Hippocampal formation (tissue), 2 donors: ENCODE measurements around the gene AKR1D1.
"Not testable (repeated sequence)": the region's sequence is repeated elsewhere in the genome, so short reads cannot be mapped to it uniquely, and the experiment has no call there.

ENCODE experiments used
- DNase-seq, 2 donors: peaks; one replicate each; lab custom pipeline; 2025; lab: John Stamatoyannopoulos, UW

AKR1D1 gene, protein sequence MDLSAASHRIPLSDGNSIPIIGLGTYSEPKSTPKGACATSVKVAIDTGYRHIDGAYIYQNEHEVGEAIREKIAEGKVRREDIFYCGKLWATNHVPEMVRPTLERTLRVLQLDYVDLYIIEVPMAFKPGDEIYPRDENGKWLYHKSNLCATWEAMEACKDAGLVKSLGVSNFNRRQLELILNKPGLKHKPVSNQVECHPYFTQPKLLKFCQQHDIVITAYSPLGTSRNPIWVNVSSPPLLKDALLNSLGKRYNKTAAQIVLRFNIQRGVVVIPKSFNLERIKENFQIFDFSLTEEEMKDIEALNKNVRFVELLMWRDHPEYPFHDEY

DNA sequence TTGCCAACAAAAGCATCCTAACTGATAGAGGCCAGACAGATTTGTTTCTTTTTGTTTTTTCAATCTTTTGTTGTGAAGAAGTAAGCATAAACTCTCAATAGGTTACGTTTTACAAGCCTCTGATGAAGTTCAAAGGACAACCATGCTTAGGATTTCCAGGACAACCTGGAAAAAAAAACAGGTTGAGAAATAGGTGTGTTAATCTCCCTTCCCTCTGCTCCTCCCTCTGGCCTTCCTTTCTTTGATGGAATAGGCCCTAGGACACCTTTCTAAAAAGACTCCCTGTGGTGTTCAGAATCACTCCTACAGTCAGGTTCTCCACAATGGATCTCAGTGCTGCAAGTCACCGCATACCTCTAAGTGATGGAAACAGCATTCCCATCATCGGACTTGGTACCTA is at the start of gene AKR1D1:
TSS of gene AKR1D1 (plus strand) at position 264 of the 400 bp plus-strand sequence. CDS start at position 324, 60 bp downstream.
- DNase-seq: no peak

DNA sequence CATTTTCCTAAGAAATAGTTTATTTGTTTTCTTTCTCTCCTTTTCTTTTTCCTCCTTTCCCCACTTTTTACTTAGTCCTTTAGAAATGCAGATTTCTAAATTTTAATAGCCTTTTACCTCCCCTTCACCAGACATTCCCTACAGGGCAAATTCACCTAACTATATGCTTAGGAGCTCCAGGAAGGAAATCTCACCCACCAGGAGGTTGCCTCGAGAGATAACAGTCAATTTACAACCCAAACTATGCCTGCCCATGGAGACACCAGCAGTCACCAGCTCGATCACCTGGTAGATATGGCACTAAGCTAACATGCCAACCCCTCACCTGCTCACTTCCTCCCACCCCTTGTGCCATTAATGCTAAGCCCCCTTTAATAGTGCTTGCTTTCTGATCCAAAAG is 49.2 kb upstream of the AKR1D1 start:
- no peak for DNase-seq

DNA sequence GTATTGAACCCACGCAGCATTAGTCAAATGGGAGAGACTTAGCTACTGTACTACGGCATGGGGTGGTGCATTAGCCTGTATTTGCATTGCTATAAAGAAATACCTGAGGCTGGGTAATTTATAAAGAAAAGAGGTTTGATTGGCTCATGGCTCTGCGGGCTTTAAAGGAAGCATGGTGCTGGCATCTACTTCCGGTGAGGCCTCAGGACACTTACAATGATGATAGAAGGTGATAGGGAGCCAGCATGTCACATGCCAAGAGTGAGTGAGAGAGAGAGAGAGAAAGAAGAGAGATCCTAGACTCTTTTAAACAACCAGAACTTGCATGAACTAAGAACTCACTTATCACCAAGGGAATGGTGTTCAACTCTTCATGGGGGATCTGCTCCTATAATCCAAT is 47.1 kb upstream of the AKR1D1 start:
- DNase-seq: no peak

DNA sequence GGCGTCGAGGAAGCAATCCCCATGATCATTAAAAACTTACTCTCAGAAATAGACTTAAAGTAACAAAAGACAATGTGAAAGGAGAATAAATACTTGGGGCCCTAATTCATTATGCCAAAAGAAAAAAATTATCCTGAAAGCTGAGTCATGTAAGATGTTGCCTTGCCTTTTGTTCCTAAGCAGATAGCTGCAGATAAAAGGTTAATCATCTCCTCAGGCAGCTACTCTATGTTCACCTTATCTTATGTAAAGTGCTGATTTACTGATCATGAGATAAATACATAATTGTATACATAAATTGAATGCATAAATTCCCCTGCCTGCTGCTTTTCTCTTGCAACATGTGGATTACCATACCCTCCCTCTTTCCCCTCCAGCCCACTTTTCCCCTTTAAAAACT is 46.3 kb upstream of the AKR1D1 start:
- no peak for DNase-seq

DNA sequence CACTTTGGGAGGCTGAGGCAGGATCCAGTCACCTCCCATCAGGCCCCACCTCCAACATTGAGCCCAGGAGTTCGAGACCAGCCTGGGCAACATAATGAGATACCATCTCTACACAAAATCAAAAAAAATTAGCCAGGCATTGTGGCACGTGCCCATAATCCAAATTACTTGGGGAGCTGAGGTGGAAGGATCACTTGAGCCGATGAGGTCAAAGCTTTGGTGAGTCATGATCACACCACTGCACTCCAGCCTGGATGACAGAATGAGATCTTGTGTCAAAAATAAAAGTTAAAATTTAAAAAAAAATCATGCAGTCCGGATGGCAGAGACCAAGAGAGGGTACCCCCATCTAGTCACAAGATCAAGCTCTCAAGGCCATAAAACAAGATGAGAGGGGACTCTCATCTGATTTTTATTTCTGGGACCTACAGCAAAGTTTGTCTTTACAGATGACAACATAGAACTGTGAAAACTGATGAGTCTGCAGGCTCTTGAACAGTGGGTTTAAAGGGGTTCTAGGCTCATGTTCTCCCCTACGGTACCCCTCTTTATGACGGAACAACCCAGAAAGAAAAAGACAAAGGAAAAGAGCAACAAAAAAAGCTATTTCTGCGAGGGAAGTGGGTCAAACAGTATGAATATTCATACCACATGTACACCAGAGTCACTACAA is 45.4 kb upstream of the AKR1D1 start:
- no peak for DNase-seq

DNA sequence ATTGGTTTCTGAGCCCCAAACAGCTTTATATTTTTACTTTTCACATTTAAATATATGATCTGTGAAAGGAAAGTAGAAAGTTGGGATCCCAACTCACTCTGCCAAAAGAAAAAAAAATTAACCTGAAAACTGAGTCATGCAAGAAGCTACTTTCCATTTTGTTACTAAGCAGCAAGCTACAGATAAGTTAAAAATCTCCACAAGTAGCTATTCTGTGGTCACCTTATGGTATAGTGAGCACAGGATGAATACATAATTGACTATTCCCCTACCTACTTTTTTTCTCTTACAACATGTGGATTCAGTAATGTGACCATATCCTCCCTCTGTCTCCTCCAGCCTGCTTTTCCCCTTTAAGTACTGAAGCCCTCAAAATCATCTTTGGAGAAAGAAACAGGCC is 44.1 kb upstream of the AKR1D1 start:
- DNase-seq: peak in 1 of 2 donors; percentile 6

DNA sequence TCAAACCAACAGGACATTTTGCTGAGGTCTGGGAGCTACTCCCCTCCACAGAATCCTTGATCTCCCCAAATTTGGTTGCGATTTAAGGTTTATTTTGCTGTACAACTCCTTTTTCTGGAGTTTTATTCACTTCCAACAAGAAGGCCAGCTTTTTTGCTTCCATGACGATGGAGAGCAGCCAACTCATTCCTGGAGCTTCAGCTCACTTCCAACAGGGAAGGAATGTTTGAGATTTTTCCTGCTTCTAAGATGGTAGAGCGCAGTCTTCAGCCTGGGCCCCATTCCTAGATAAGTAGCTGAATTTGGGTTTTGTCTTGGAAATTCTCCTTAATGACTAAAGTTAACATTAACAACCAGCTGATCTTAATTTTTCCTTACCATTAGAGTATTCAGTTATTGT is 43.5 kb upstream of the AKR1D1 start:
- no peak for DNase-seq

DNA sequence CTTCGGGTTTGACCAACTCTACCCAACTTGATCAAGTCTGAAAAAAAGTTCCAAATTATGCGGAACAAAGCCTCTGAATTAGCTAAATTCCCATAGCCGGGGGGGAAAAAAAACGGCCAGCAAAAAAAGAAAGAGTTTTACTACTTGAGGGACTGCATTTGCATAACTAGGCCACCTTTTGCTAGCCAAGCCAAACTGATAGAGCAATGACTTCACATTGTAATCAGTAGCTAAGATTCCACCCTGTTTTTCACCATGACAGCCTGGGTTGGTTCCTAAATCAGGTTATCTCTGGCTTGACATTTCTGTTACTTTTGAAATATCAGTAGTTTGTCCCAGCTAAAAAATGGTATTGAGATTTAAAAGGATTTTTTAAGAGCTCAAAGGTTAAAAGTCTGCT is 43.0 kb upstream of the AKR1D1 start:
- no peak for DNase-seq

DNA sequence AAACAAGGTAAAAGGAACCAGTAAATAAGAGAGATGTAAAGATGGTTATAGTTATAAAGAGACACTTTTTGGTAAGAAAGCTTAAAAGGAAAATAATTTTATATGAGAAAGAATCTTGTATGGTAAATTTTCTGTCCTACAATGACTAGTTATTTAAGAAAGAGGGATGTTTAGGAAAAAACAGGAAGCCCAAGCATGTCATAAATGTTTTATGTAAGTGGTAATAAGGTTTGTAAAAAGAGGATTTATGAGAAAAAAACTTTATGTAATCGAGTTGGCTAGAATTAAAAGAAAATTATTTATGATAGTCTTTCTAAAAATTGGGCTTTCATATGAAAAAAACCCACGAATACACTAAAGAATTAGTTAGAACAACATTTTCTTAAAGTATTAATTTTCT is 40.1 kb upstream of the AKR1D1 start:
- no peak for DNase-seq

DNA sequence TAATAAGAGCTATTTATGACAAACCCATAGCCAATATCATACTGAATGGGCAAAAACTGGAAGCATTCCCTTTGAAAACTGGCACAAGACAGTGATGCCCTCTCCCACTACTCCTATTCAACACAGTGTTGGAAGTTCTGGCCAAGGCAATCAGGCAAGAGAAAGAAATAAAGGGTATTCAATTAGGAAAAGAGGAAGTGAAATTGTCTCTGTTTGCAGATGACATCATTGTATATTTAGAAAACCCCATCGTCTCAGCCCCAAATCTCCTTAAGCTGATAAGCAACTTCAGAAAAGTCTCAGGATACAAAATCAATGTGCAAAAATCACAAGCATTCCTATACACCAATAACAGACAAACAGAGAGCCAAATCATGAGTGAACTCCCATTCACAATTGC is 36.2 kb upstream of the AKR1D1 start:
- not testable (repeated sequence) for DNase-seq

DNA sequence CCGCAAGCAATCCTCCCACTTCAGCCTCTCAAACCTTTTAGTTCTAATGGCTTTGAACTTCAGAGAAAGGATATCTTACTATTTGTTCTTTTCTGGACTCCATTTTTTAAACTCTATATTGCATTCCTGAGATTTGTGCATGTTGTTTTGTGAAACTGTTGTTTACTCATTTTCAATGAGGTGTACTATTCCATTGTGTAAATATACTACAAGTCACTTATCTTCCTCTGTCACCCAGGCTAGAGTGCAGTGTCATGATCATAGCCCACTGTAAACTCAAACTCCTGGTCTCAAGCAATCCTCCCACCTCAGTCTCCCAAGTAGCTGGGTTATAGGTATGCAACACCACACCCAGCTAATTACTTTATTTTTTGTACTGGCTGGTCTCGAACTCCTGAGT is 31.4 kb upstream of the AKR1D1 start:
- no peak for DNase-seq

DNA sequence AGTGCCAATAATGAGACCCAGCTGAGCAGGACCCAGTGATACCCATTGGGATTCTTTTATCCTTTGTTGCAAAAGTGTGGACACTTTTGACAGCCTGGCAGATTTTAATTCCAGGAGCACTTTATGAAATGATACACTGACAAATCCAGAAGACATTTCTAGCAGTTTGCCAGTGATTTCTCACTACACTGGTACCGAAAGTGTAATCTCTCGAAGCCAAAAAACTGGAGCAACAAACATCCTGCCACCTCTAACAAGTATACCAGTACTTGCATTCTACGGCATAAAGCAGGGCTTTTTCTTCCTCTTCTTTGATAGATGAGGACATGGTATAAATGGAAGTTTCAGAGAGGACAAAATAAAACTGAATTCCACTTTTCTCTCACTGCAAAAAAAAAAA is 28.4 kb upstream of the AKR1D1 start:
- DNase-seq: no peak

DNA sequence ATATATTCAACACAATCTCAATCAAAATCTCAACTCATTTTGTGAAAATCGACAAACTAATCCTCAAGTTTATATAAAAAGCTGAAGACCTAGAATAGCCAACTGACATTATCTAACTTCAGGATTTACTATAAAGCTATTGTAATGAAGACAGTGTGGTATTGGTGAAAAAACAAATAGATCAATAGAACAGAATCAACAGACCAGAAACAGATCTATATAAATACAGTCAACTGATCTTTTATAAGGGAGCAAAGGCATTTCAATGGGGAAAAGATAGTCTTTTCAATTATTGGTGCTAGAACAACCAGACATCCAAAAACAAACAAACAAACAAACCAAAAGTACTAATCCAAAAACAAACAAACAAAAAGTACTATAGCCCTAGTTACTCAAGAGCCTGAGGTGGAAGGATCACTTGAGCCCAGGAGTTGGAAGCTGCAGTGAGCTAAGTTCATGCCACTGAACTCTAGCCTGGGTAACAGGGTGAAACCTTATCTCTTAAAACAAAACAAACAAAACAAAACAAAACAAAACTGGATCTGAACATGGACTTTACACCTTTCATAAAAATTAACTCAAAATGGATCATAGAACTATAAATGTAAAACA is 26.6 kb upstream of the AKR1D1 start:
- DNase-seq: no peak

DNA sequence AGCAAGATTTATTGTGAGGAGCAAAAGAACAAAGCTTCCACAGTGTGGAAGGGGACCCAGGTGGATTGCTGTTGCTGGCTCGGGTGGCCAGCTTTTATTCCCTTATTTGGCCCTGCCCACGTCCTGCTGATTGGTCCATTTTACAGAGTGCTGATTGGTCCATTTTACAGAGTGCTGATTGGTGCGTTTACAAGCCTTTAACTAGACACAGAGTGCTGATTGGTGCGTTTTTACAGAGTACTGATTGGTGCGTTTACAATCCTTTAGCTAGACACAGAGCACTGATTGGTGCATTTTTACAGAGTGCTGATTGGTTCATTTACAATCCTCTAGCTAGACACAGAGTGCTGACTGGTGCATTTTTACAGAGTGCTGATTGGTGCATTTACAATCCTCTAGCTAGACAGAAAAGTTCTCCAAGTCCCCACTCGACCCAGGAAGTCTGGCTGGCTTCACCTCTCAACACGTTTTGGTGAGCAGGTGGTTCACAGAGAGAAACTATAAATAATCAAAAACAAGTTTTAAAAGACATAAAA is 24.5 kb upstream of the AKR1D1 start:
- not testable (repeated sequence) for DNase-seq

DNA sequence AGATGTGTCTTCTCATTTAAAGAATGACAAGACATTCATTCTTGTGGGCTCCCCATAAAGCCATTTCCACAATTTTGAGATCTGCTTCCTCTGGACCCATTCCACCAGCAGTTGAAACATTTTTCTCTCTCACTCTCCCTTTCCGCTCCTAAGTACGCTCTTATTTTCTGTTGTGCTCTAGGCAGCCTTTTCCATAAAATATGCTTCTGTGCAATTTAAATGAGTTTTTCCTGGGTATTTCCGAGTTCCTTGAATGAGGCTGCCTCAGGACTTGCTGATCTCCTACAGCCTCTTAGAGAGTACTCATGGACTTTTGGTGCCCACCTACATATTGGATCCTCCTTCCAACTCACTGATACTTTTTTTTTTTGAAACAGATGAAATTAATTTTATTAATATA is 23.6 kb upstream of the AKR1D1 start:
- DNase-seq: no peak

DNA sequence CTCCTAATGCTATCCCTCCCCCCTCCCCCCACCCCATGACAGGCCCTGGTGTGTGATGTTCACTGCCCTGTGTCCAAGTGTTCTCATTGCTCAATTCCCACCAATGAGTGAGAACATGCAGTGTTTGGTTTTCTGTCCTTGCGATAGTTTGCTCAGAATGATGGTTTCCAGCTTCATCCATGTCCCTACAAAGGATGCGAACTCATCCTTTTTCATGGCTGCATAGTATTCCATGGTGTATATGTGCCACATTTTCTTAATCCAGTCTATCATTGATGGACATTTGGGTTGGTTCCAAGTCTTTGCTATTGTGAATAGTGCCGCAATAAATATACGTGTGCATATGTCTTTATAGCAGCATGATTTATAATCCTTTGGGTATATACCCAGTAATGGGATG is 20.6 kb upstream of the AKR1D1 start:
- DNase-seq: not testable (repeated sequence)

DNA sequence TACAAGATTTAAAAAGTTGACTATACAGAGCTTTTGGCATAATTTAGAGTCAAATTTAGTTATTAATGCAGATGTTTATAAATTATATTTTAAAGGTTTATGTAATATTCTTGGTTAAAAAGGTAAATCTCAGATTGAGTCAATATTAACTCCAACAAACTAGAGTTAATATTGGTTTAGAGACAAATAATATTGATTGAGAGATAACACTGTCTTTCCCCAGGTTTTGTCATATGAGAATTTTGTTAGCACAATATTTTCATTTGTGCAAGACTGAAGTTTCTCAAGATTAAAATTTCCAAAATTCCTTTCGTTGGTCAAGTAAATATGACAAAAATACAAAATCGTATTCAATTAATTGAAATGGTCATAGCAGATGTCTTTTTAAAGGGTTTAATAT is 12.9 kb upstream of the AKR1D1 start:
- DNase-seq: no peak

DNA sequence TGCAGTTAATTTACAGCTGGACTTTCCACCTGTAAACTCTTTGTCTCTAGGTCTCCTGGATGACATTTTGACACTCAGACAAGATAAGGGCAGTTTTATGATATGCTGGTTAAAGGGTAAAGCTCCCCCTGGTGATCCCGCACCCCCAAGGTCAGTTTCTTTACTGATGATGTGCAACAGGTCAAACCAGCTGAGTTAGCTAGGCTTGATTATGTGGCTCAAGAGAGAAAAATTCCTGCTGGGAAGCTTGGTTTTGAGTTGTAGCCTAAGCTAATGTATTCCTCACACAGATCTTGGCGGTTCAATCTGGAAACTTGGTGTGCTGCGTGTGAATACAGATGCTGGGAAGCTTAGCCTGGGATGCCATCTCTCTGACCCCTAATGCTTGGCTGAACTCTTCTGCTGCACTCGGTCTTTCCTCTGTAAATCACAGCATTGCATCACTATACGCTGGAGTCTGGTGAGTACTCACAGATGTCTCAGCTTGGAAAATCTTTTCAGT is 11.4 kb upstream of the AKR1D1 start:
- DNase-seq: no peak

DNA sequence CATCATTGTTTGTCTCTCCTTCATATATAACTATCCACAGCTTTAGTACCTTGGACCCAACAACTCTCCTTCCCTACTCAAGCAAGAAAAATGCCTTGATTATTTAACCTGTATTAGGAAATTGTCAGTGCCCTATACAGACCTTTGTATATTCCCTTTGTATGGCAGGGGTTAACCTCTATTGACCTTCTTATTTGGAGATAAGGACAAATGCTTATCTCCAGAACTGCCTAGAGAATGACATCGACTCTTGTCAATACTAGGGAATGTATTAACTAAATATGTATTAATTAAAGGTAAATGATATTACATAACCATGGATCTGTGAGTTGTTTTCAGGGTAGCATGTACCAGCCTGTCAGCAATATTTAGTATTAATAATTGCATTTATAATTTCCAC is 10.4 kb upstream of the AKR1D1 start:
- DNase-seq: no peak

DNA sequence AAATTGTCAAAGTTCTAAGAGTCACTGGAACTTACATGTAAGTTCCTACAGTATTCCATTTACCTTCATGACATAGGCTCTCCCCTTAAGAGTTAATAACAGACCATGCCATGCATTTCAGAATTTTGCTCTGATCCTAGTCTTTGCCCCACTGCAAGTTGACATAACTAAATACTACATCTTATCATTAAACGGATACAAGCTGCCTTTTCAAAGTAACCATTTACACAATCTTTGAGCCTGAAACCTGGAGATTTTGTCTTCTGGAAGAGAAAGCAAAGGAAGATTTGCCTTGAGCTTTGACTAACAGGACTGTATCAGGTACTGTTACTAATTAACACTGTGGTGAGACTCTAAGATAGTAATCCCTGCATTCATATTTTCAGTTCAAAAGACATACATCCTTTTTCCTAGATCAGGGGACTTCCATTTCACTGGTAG is 9.3 kb upstream of the AKR1D1 start:
- DNase-seq: no peak

DNA sequence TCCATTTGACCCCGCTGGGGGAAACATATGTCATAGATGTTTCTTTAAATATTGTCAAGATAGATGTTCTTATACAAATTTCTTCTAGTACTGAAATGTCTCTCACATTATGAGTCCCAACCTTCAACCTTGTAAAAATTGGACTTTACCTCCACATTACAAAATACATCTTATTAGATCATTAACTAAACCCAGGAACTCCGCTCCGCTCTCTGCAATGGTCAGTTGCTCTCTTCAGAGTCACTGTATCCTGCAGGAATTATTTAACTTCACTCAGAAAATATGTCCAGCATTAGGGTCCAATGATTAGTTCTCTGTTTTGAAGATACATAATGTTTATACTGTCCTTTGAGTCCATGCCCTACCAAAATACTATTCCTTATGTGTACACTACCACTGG is 8.5 kb upstream of the AKR1D1 start:
- no peak for DNase-seq

DNA sequence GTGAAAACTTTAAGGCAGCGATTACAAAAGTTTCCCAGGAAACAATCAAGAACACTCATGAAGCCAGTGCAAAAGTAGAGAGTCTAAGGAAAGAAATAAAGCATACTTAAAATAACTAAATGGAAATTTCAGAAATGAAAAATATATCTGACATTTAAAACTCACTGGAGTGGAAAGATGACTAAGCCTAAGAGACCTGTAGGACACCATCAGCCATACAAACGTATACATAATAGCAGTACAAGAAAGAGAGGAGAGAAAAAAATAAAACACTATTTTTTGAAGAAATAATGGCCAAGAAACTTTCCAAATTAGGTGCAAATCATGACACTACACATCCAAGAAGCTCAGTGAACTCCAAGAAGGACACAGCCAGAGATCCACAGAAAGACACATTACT is 5.4 kb upstream of the AKR1D1 start:
- DNase-seq: no peak

DNA sequence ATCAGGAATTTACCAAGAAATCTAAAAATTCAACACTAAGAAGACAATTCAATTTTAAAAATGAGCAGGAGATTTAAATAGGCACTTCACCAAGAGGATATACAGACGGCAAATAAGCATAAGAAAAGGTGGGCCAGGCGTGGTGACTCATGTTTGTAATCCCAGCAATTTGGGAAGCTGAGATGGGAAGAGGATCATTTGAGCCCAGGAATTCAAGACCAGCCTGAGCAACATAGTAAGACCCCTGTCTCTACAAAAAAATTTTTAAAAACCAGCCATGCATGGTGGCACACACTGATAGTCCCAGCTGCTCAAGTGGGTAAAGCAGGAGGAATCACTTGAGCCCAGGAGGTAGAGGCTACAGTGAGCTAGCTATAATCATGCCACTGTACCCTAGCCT is 3.5 kb upstream of the AKR1D1 start:
- DNase-seq: no peak
